ENCODE data around the gene SCN3A. TPM values are rescaled to one million over a fixed set of nuclear protein-coding genes. Genes with fewer than 3 reads are reported as not detected.
A peak's percentile ranks its signal among the peaks of the same experiment; 100 is the strongest.

The SCN3A gene
- 6.1 and 12.0 TPM in 2 replicates for total RNA-seq

GRCh38 chr2:165203689-165204559, at the start of gene SCN3A:
TSS of gene SCN3A (minus strand) at chr2:165204050. CDS start at chr2:165176394, 27,656 bp downstream.
- DNase-seq, result peak; percentile 59

GRCh38 chr2:165253178-165253577, 49.3 kb upstream of the SCN3A start:
- DNase-seq, result no peak

- no peak for DNase-seq
Measured at GRCh38 chr2:165251366-165251765, 47.5 kb upstream of the SCN3A start.

- no peak for DNase-seq
Measured at GRCh38 chr2:165248238-165248637, 44.4 kb upstream of the SCN3A start.

GRCh38 chr2:165245081-165245793, 41.4 kb upstream of the SCN3A start:
- DNase-seq, result no peak

GRCh38 chr2:165240916-165241315, 37.1 kb upstream of the SCN3A start:
- no peak for DNase-seq

- no peak for DNase-seq
Measured at GRCh38 chr2:165239856-165240515, 36.1 kb upstream of the SCN3A start.

- DNase-seq, result peak; percentile 78
Measured at GRCh38 chr2:165239230-165239629, 35.4 kb upstream of the SCN3A start, which contains the start of gene SCN2A. TSS of gene SCN2A (plus strand) at chr2:165239414. CDS start at chr2:165295824, 56,410 bp downstream.

GRCh38 chr2:165238295-165238694, 34.4 kb upstream of the SCN3A start:
- peak; percentile 32 for DNase-seq

- no peak for DNase-seq
Measured at GRCh38 chr2:165237056-165237455, 33.2 kb upstream of the SCN3A start.

- no peak for DNase-seq
Measured at GRCh38 chr2:165227571-165227970, 23.7 kb upstream of the SCN3A start.

- no peak for DNase-seq
Measured at GRCh38 chr2:165224941-165225340, 21.1 kb upstream of the SCN3A start.

GRCh38 chr2:165219481-165219880, 15.6 kb upstream of the SCN3A start:
- no peak for DNase-seq

- DNase-seq, result no peak
Measured at GRCh38 chr2:165214093-165214492, 10.2 kb upstream of the SCN3A start.

- DNase-seq, result no peak
Measured at GRCh38 chr2:165208094-165208493, 4.2 kb upstream of the SCN3A start.

- no peak for DNase-seq
Measured at GRCh38 chr2:165205865-165206264, 2.0 kb upstream of the SCN3A start.

GRCh38 chr2:165202239-165202638, 1.6 kb downstream of the SCN3A start:
- DNase-seq, result no peak

GRCh38 chr2:165198181-165198580, 5.7 kb downstream of the SCN3A start:
- no peak for DNase-seq

- no peak for DNase-seq
Measured at GRCh38 chr2:165197346-165197745, 6.5 kb downstream of the SCN3A start.

- DNase-seq, result no peak
Measured at GRCh38 chr2:165196411-165196810, 7.4 kb downstream of the SCN3A start.

GRCh38 chr2:165193178-165193777, 10.6 kb downstream of the SCN3A start:
- no peak for DNase-seq

GRCh38 chr2:165192729-165193128, 11.1 kb downstream of the SCN3A start:
- DNase-seq, result no peak

Measured in dermis blood vessel endothelial cell (primary cell).